Measurements from ENCODE around the gene SAP30BP.

The SAP30BP gene

DNA sequence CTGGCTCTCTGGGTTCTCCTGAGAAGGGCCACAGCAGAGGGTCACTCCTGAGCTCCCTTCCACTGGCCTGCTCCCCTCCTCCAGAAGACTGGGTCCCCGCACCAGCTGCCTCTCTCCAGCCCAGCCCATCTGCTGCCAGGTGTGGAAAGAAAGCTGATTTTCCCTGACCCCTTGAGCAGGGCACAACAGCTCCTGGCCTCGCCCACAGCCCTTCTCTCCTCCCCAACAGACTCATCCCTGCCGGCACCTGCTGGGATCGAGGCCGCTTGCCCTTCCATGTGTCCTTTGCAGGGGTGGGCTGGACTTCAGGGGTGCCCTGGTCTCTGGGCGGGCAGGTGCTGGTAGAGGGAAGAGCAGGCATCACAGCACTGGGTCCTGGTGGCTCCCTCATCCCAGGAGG lies 38.7 kb upstream of the SAP30BP start:
- Histone ChIP-seq H4K20me1 (ENCODE audit: insufficient read depth, low read length) (peaks cover 17% of the 10 kb centered on the region), H3K4me3 (ENCODE audit: low read depth in 1 of 2, low read length in 2 of 2) (no peak overlapping the region), H3K27me3 (ENCODE audit: insufficient read depth, low read length, poor library complexity) (no peaks in the 10 kb centered on the region), H3K36me3 (ENCODE audit: insufficient read depth, low read length) (peaks cover 26% of the 10 kb centered on the region), H2AFZ (ENCODE audit: low read depth, low read length) (no peak overlapping the region), H3K27ac (ENCODE audit: low read length) (no peak overlapping the region), H3K9me3 (ENCODE audit: insufficient read depth, low read length, severe bottlenecking) (no peaks in the 10 kb centered on the region), H3K79me2 (ENCODE audit: insufficient read depth, low read length) (no peaks in the 10 kb centered on the region), H3K9ac (ENCODE audit: low read depth, low read length) (no peak overlapping the region), H3K4me2 (ENCODE audit: insufficient read depth, low read length) (no peak overlapping the region), H3K4me1 (ENCODE audit: insufficient read depth, low read length) (peaks cover 5% of the 10 kb centered on the region)
- no peak for TF ChIP-seq EZH2 (IDR thresholded peaks at IDR 0.05; ENCODE audit: borderline replicate concordance, low read depth, low read length, severe bottlenecking)
- TF ChIP-seq, protein P1, sequence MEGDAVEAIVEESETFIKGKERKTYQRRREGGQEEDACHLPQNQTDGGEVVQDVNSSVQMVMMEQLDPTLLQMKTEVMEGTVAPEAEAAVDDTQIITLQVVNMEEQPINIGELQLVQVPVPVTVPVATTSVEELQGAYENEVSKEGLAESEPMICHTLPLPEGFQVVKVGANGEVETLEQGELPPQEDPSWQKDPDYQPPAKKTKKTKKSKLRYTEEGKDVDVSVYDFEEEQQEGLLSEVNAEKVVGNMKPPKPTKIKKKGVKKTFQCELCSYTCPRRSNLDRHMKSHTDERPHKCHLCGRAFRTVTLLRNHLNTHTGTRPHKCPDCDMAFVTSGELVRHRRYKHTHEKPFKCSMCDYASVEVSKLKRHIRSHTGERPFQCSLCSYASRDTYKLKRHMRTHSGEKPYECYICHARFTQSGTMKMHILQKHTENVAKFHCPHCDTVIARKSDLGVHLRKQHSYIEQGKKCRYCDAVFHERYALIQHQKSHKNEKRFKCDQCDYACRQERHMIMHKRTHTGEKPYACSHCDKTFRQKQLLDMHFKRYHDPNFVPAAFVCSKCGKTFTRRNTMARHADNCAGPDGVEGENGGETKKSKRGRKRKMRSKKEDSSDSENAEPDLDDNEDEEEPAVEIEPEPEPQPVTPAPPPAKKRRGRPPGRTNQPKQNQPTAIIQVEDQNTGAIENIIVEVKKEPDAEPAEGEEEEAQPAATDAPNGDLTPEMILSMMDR (IDR thresholded peaks at IDR 0.05; ENCODE audit: borderline replicate concordance, extremely low read depth, low read length, poor library complexity, severe bottlenecking), result no peak
- ATAC-seq (ENCODE audit: insufficient read depth, low read depth), result no peak
- no peak for DNase-seq

DNA sequence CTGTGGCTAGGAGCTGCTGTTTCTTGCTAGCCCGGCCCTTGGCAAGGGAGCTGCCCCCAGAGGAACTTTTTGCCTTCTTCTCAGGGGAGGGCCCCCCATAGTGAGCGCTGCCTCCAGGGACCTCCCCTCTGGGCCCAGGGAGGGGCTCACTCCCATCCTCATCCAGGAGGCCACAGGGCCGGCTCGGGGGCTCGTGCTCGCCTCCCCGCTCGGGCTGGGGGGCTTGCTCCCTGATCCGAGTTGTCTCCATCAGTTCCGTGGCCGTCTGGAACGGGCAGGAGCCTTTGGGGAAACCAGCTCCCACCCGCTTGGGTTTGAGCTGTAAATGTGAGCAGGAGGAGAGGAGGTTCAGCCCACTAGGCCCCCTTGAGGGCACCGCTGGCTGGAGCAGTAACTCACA lies 38.0 kb upstream of the SAP30BP start:
- peaks cover 11% of the 10 kb centered on the region for H3K4me1 ChIP-seq (ENCODE audit: insufficient read depth, low read length)
- ATAC-seq (ENCODE audit: insufficient read depth, low read depth) (no peak), DNase-seq (no peak)
- no peaks in the 10 kb centered on the region for H3K27me3 ChIP-seq (ENCODE audit: insufficient read depth, low read length, poor library complexity)
- H3K4me3 ChIP-seq (ENCODE audit: low read depth in 1 of 2, low read length in 2 of 2), result no peak overlapping the region
- no peak overlapping the region for H2AFZ ChIP-seq (ENCODE audit: low read depth, low read length)
- no peak overlapping the region for H3K4me2 ChIP-seq (ENCODE audit: insufficient read depth, low read length)
- no peaks in the 10 kb centered on the region for H3K9me3 ChIP-seq (ENCODE audit: insufficient read depth, low read length, severe bottlenecking)
- no peak overlapping the region for H3K9ac ChIP-seq (ENCODE audit: low read depth, low read length)
- H3K27ac ChIP-seq (ENCODE audit: low read length), result no peak overlapping the region
- no peak for TF ChIP-seq EZH2 (IDR thresholded peaks at IDR 0.05; ENCODE audit: borderline replicate concordance, low read depth, low read length, severe bottlenecking)
- TF ChIP-seq, protein P1 (IDR thresholded peaks at IDR 0.05; ENCODE audit: borderline replicate concordance, extremely low read depth, low read length, poor library complexity, severe bottlenecking), result no peak
- no peaks in the 10 kb centered on the region for H3K79me2 ChIP-seq (ENCODE audit: insufficient read depth, low read length)
- peaks cover 21% of the 10 kb centered on the region for H4K20me1 ChIP-seq (ENCODE audit: insufficient read depth, low read length)
- peaks cover 26% of the 10 kb centered on the region for H3K36me3 ChIP-seq (ENCODE audit: insufficient read depth, low read length)

DNA sequence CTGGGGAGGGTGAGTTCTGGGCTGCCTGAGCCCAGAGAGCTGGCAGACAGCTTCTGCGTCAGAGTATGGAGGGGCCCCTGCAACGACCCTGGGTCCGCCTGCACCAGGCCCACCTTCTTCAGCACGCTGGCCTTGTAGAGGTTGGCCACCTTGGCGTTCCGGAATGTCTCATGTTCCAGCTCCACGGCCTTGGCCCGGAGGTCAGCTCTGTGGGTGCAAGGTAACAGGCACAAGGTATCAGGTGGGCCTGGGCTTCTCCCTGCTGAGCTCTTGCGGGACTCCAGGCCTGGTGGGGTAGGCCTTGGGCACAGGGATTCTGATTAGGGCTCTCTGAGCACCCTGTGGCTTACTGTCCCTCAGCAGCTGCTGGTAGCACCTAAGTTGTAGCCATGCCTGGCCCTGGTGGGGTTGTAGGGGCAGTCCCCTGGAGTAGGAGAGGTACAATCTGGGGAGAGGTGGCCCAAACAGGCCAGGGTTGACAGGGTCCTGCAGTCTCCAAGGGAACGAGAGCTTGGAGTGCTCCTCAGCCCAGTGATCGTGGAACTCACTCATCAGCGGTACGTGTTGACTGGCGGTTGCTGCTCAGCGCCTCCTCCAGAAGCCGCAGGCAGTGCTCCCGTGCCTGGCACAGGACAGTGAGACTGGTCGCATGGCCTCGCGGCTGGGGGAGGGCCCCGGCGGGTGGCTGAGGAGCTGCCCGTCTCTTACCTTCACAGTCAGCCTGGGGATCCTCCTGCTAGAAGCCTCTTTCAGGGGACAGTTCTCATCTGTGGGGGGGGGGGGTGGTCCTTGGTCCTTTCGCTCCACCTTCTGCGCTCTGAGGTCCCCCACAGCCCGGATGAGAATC lies 36.8 kb upstream of the SAP30BP start:
- no peak for ATAC-seq (ENCODE audit: insufficient read depth, low read depth)
- H3K9me3 ChIP-seq (ENCODE audit: insufficient read depth, low read length, severe bottlenecking), result no peaks in the 10 kb centered on the region
- H2AFZ ChIP-seq (ENCODE audit: low read depth, low read length), result no peak overlapping the region
- H4K20me1 ChIP-seq (ENCODE audit: insufficient read depth, low read length), result peaks cover 23% of the 10 kb centered on the region
- no peaks in the 10 kb centered on the region for H3K79me2 ChIP-seq (ENCODE audit: insufficient read depth, low read length)
- H3K27me3 ChIP-seq (ENCODE audit: insufficient read depth, low read length, poor library complexity), result no peaks in the 10 kb centered on the region
- H3K4me2 ChIP-seq (ENCODE audit: insufficient read depth, low read length), result no peak overlapping the region
- no peak overlapping the region for H3K27ac ChIP-seq (ENCODE audit: low read length)
- TF ChIP-seq EZH2 (IDR thresholded peaks at IDR 0.05; ENCODE audit: borderline replicate concordance, low read depth, low read length, severe bottlenecking), result no peak
- TF ChIP-seq, protein P1 (IDR thresholded peaks at IDR 0.05; ENCODE audit: borderline replicate concordance, extremely low read depth, low read length, poor library complexity, severe bottlenecking), result no peak
- DNase-seq, result no peak
- peaks cover 12% of the 10 kb centered on the region for H3K4me1 ChIP-seq (ENCODE audit: insufficient read depth, low read length)
- H3K36me3 ChIP-seq (ENCODE audit: insufficient read depth, low read length), result peaks cover 26% of the 10 kb centered on the region
- H3K4me3 ChIP-seq (ENCODE audit: low read depth in 1 of 2, low read length in 2 of 2), result no peak overlapping the region
- H3K9ac ChIP-seq (ENCODE audit: low read depth, low read length), result no peak overlapping the region
